Lower lobe of right lung (tissue), 2 donors: Measurements from ENCODE around the gene LRRC55. TPM values are rescaled to one million over a fixed set of nuclear protein-coding genes. Genes with fewer than 3 reads are reported as not detected.

Experiments
- ATAC-seq, 2 donors: fragments of 200-7000 bp; cut with Tn5 transposase; one replicate each; pipeline ENCODE4 v1.9.1; 2020 to 2022; ENCODE audit warnings: mild to moderate bottlenecking in 2 of 2, moderate library complexity in 2 of 2
- DNase-seq: peaks from one replicate; pipeline ENCODE4 v3.0.0-alpha.2; 2020
- H3K27ac ChIP-seq: fragments of 200-600 bp; one replicate; pipeline ENCODE4 v1.8.0; 2022
- H3K27me3 ChIP-seq: fragments of 200-600 bp; one replicate; pipeline ENCODE4 v1.8.0; 2022; ENCODE audit warnings: low read depth
- H3K36me3 ChIP-seq: fragments of 200-600 bp; one replicate; pipeline ENCODE4 v1.8.0; 2022; ENCODE audit warnings: mild to moderate bottlenecking
- H3K4me1 ChIP-seq: fragments of 200-600 bp; one replicate; pipeline ENCODE4 v1.8.0; 2022
- H3K4me3 ChIP-seq: fragments of 200-600 bp; one replicate; pipeline ENCODE4 v1.8.0; 2022; ENCODE audit warnings: mild to moderate bottlenecking
- H3K9me3 ChIP-seq: fragments of 200-600 bp; one replicate; pipeline ENCODE4 v1.8.0; 2022
- intact Hi-C: fragments of 100-400 bp; cut with DNase I; formaldehyde crosslinking; loops from one replicate; pipeline ENCODE4 v1.11.0; 2022
- total RNA-seq: library from RNA; stranded (reverse); fragmentation: NEBNext Ultra II Directional; extraction: Animal tissue kit (Norgen Biotek cat#: 25700); gene quantifications from one replicate; pipeline ENCODE4 v1.2.1, GENCODE V29; 2021
- TF ChIP-seq, protein P1 (sequence below): fragments of 200-600 bp; IDR thresholded peaks from one replicate; pipeline ENCODE4 v1.8.0; 2022; ENCODE audit warnings: antibody characterized with exemption, mild to moderate bottlenecking
- donor health status: DM: no; HTN: yes; CAD: no; lungs with severe emphysema.

LRRC55 gene
- total RNA-seq, 1 donor from 2014 or later: 0.12 TPM

DNA sequence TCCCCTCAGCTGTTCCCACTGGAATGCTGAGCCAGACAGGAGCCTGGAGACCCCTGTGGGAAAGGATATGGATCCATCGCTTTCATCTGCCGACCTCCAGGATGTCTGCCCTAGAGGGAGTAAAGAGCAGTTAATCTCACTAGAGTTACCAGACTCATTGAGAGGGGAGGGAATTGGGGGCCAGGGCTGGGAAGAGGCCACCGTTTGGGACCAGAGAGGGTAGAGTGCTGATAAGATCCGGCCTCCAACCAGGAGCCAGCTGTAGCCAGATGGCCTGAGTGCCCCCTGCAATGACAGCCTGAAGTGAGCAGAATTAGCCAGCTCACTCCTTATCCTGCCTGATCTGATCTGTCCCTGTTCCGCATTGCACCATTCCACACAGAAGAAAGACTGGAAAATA is 59.0 kb downstream of the LRRC55 start:
- H3K4me3 ChIP-seq: no peak overlapping the region
- DNase-seq (no peak), ATAC-seq (no peak)
- no peaks in the 10 kb centered on the region for H3K9me3 ChIP-seq
- no peaks in the 10 kb centered on the region for H3K27me3 ChIP-seq
- H3K36me3 ChIP-seq: no peaks in the 10 kb centered on the region
- TF ChIP-seq, protein P1, sequence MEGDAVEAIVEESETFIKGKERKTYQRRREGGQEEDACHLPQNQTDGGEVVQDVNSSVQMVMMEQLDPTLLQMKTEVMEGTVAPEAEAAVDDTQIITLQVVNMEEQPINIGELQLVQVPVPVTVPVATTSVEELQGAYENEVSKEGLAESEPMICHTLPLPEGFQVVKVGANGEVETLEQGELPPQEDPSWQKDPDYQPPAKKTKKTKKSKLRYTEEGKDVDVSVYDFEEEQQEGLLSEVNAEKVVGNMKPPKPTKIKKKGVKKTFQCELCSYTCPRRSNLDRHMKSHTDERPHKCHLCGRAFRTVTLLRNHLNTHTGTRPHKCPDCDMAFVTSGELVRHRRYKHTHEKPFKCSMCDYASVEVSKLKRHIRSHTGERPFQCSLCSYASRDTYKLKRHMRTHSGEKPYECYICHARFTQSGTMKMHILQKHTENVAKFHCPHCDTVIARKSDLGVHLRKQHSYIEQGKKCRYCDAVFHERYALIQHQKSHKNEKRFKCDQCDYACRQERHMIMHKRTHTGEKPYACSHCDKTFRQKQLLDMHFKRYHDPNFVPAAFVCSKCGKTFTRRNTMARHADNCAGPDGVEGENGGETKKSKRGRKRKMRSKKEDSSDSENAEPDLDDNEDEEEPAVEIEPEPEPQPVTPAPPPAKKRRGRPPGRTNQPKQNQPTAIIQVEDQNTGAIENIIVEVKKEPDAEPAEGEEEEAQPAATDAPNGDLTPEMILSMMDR: no peak
- no peak overlapping the region for H3K27ac ChIP-seq
- peaks cover 10% of the 10 kb centered on the region for H3K4me1 ChIP-seq
- intact Hi-C loops: loop anchor here (10.0 kb wide), 1 partner anchor 116 kb away; no protein-coding TSS in a partner anchor

Other genes starting within 250 kb of the LRRC55 start
- gene OR5AK2, start 193.0 kb upstream of the LRRC55 start, total RNA-seq: not detected
- 4.1 TPM for gene APLNR, start 55.3 kb downstream of the LRRC55 start, total RNA-seq
- gene TNKS1BP1, start 143.0 kb downstream of the LRRC55 start, total RNA-seq: 147 TPM
- gene SSRP1, start 153.9 kb downstream of the LRRC55 start, total RNA-seq: 62.2 TPM
- gene P2RX3, start 156.4 kb downstream of the LRRC55 start, total RNA-seq: not detected
- not detected for gene PRG3, start 199.2 kb downstream of the LRRC55 start, total RNA-seq
- gene PRG2, start 208.7 kb downstream of the LRRC55 start, total RNA-seq: not detected
- 102 TPM for gene SLC43A3, start 245.2 kb downstream of the LRRC55 start, total RNA-seq